BLaER1 (cell line): Measurements from ENCODE around the gene ZFP57.
"Not testable (repeated sequence)": the region's sequence is repeated elsewhere in the genome, so short reads cannot be mapped to it uniquely, and the experiment has no call there.

Experiments used
- H3K27ac ChIP-seq: shearing (Covaris generic); formaldehyde crosslinking; 2 replicates; pipeline ENCODE4 v1.8.1; 2022
- H3K27me3 ChIP-seq: shearing (Covaris generic); formaldehyde crosslinking; 2 replicates; pipeline ENCODE4 v1.8.1; 2022
- H3K36me3 ChIP-seq: shearing (Covaris generic); formaldehyde crosslinking; 2 replicates; pipeline ENCODE4 v1.8.1; 2022
- H3K4me1 ChIP-seq: shearing (Covaris generic); formaldehyde crosslinking; 2 replicates; pipeline ENCODE4 v1.8.1; 2022
- H3K4me2 ChIP-seq: shearing (Covaris generic); formaldehyde crosslinking; 2 replicates; pipeline ENCODE4 v1.8.1; 2022
- H3K4me3 ChIP-seq: shearing (Covaris generic); formaldehyde crosslinking; 2 replicates; pipeline ENCODE4 v1.8.1; 2022
- H3K9ac ChIP-seq: shearing (Covaris generic); formaldehyde crosslinking; 2 replicates; pipeline ENCODE4 v1.8.1; 2022
- H3K9me3 ChIP-seq: shearing (Covaris generic); formaldehyde crosslinking; 2 replicates; pipeline ENCODE4 v1.8.1; 2022
- H4K20me1 ChIP-seq: shearing (Covaris generic); formaldehyde crosslinking; 2 replicates; pipeline ENCODE4 v1.8.1; 2022
- Cebpa-rat ChIP-seq: shearing (Covaris generic); IDR thresholded peaks from 2 replicates; pipeline ENCODE4 v1.8.1; 2022

Gene ZFP57

GRCh38 chr6:29674008-29674407 is 6.9 kb downstream of the ZFP57 start:
- no peak overlapping the region for H3K27ac ChIP-seq
- no peak for TF ChIP-seq Cebpa-rat
- no peaks in the 10 kb centered on the region for H3K36me3 ChIP-seq
- no peak overlapping the region for H3K9ac ChIP-seq
- no peak overlapping the region for H3K4me3 ChIP-seq
- no peaks in the 10 kb centered on the region for H3K9me3 ChIP-seq
- H3K4me1 ChIP-seq, result peaks cover 10% of the 10 kb centered on the region
- H4K20me1 ChIP-seq, result no peaks in the 10 kb centered on the region
- no peak overlapping the region for H3K4me2 ChIP-seq
- H3K27me3 ChIP-seq, result no peaks in the 10 kb centered on the region

GRCh38 chr6:29673161-29673560 is 7.8 kb downstream of the ZFP57 start:
- Histone ChIP-seq H3K27me3 (no peaks in the 10 kb centered on the region), H3K4me1 (peaks cover 10% of the 10 kb centered on the region), H3K4me3 (no peak overlapping the region), H4K20me1 (no peaks in the 10 kb centered on the region), H3K36me3 (no peaks in the 10 kb centered on the region), H3K27ac (no peak overlapping the region), H3K9ac (no peak overlapping the region), H3K9me3 (no peaks in the 10 kb centered on the region), H3K4me2 (no peak overlapping the region)
- TF ChIP-seq Cebpa-rat, result no peak

GRCh38 chr6:29672116-29672515 is 8.8 kb downstream of the ZFP57 start:
- not testable (repeated sequence) for H3K27ac ChIP-seq, H4K20me1 ChIP-seq, H3K27me3 ChIP-seq

GRCh38 chr6:29671026-29671425 is 9.9 kb downstream of the ZFP57 start:
- Histone ChIP-seq H3K9me3 (no peaks in the 10 kb centered on the region), H3K27ac (no peak overlapping the region), H3K4me2 (no peak overlapping the region), H4K20me1 (no peaks in the 10 kb centered on the region), H3K4me3 (no peak overlapping the region), H3K9ac (no peak overlapping the region), H3K27me3 (no peaks in the 10 kb centered on the region), H3K4me1 (no peaks in the 10 kb centered on the region), H3K36me3 (no peaks in the 10 kb centered on the region)
- TF ChIP-seq Cebpa-rat, result no peak

More at GRCh38 chr6:29672116-29672515, 8.8 kb downstream of the ZFP57 start:
- not testable (repeated sequence) for H3K9ac ChIP-seq, H3K4me3 ChIP-seq, H3K9me3 ChIP-seq, H3K4me1 ChIP-seq, H3K4me2 ChIP-seq, H3K36me3 ChIP-seq

- H3K9me3 ChIP-seq, result no peaks in the 10 kb centered on the region
- no peak overlapping the region for H3K4me2 ChIP-seq
- no peak for TF ChIP-seq Cebpa-rat
- no peak overlapping the region for H3K9ac ChIP-seq
- H3K36me3 ChIP-seq, result no peaks in the 10 kb centered on the region
- no peak overlapping the region for H3K4me3 ChIP-seq
- H3K4me1 ChIP-seq, result no peaks in the 10 kb centered on the region
- no peaks in the 10 kb centered on the region for H3K27me3 ChIP-seq
- no peak overlapping the region for H3K27ac ChIP-seq
- no peaks in the 10 kb centered on the region for H4K20me1 ChIP-seq
These were observed 13.8 kb downstream of the ZFP57 start for GRCh38 chr6:29667158-29667557.

- H3K4me1 ChIP-seq, result no peaks in the 10 kb centered on the region
- no peak overlapping the region for H3K27ac ChIP-seq
- H3K27me3 ChIP-seq, result no peaks in the 10 kb centered on the region
- no peaks in the 10 kb centered on the region for H4K20me1 ChIP-seq
- no peaks in the 10 kb centered on the region for H3K36me3 ChIP-seq
- TF ChIP-seq Cebpa-rat, result no peak
- H3K9ac ChIP-seq, result no peak overlapping the region
- no peak overlapping the region for H3K4me3 ChIP-seq
- no peaks in the 10 kb centered on the region for H3K9me3 ChIP-seq
- H3K4me2 ChIP-seq, result no peak overlapping the region
These were observed 14.2 kb downstream of the ZFP57 start for GRCh38 chr6:29666826-29667130.

- no peak for TF ChIP-seq Cebpa-rat
- no peaks in the 10 kb centered on the region for H3K27me3 ChIP-seq
These were observed 14.8 kb downstream of the ZFP57 start for GRCh38 chr6:29665942-29666825.

GRCh38 chr6:29663300-29664042 is 17.5 kb downstream of the ZFP57 start:
- no peaks in the 10 kb centered on the region for H3K27me3 ChIP-seq
- no peak overlapping the region for H3K4me2 ChIP-seq
- no peak for TF ChIP-seq Cebpa-rat
- no peaks in the 10 kb centered on the region for H3K9me3 ChIP-seq
- no peak overlapping the region for H3K4me3 ChIP-seq
- no peaks in the 10 kb centered on the region for H4K20me1 ChIP-seq
- H3K36me3 ChIP-seq, result no peaks in the 10 kb centered on the region
- no peak overlapping the region for H3K9ac ChIP-seq
- no peak overlapping the region for H3K27ac ChIP-seq
- H3K4me1 ChIP-seq, result no peaks in the 10 kb centered on the region

More at GRCh38 chr6:29665942-29666825, 14.8 kb downstream of the ZFP57 start:
- Histone ChIP-seq H3K9me3 (no peaks in the 10 kb centered on the region), H3K36me3 (no peaks in the 10 kb centered on the region), H3K27ac (no peak overlapping the region), H3K4me2 (no peak overlapping the region), H4K20me1 (no peaks in the 10 kb centered on the region), H3K4me1 (no peaks in the 10 kb centered on the region), H3K9ac (no peak overlapping the region), H3K4me3 (no peak overlapping the region)

- H3K4me1 ChIP-seq, H3K9ac ChIP-seq, H3K4me2 ChIP-seq, H3K4me3 ChIP-seq, H3K27me3 ChIP-seq, H3K36me3 ChIP-seq, H3K27ac ChIP-seq, H4K20me1 ChIP-seq, H3K9me3 ChIP-seq: not testable (repeated sequence)
These were observed 19.3 kb downstream of the ZFP57 start for GRCh38 chr6:29661502-29662141.

- H3K4me2 ChIP-seq, result no peak overlapping the region
- TF ChIP-seq Cebpa-rat, result no peak
- H3K9ac ChIP-seq, result no peak overlapping the region
- H3K9me3 ChIP-seq, result no peaks in the 10 kb centered on the region
- no peaks in the 10 kb centered on the region for H3K36me3 ChIP-seq
- H3K27ac ChIP-seq, result no peak overlapping the region
- H3K4me3 ChIP-seq, result no peak overlapping the region
- H3K4me1 ChIP-seq, result peaks cover 3% of the 10 kb centered on the region; the same call in 1 of the 2 replicates
- no peaks in the 10 kb centered on the region for H3K27me3 ChIP-seq
- no peaks in the 10 kb centered on the region for H4K20me1 ChIP-seq
These were observed 19.9 kb downstream of the ZFP57 start for GRCh38 chr6:29661071-29661470.
